ENCODE data around the gene TRIM16.
"Not testable (repeated sequence)": the region's sequence is repeated elsewhere in the genome, so short reads cannot be mapped to it uniquely, and the experiment has no call there.

- TF ChIP-seq CTCF, EZH2phosphoT487 (IDR thresholded peaks at IDR 0.05): not testable (repeated sequence)
Measured at GRCh38 chr17:15675991-15676390, 8.1 kb downstream of the TRIM16 start.

Data from neural progenitor cell (in vitro differentiated cells).